Astrocyte (in vitro differentiated cells and primary cell): ENCODE results near the gene THEM5. TPM values are rescaled to one million over a fixed set of nuclear protein-coding genes. Genes with fewer than 3 reads are reported as not detected.

Source experiments
- DNase-seq: peaks from one replicate; pipeline ENCODE4 v3.0.0-alpha.2; 2010; ENCODE audit warnings: low read depth
- FAIRE-seq: peaks from 2 replicates; lab custom pipeline; 2011; peaks lifted over from hg19 to GRCh38; lab: Jason Lieb, UNC
- H2AFZ ChIP-seq: 2 replicates; pipeline ENCODE4 v1.6.0; 2012; ENCODE audit warnings: low read depth, low read length, inconsistent platforms
- H3K27ac ChIP-seq: 2 replicates; pipeline ENCODE4 v1.5.1; 2011; ENCODE audit warnings: low read depth, low read length, inconsistent platforms
- H3K27me3 ChIP-seq: 2 replicates; pipeline ENCODE4 v1.6.0; 2011; ENCODE audit warnings: low read length, inconsistent platforms; ENCODE audit not compliant: insufficient read depth
- H3K36me3 ChIP-seq: 2 replicates; pipeline ENCODE4 v1.5.1; 2011; ENCODE audit warnings: low read length, inconsistent platforms; ENCODE audit not compliant: insufficient read depth
- H3K4me1 ChIP-seq: 2 replicates; pipeline ENCODE4 v1.5.1; 2011; ENCODE audit warnings: low read length, inconsistent platforms; ENCODE audit not compliant: insufficient read depth
- H3K4me2 ChIP-seq: 2 replicates; pipeline ENCODE4 v1.6.0; 2012; ENCODE audit warnings: low read length, inconsistent platforms
- H3K4me3 ChIP-seq: 2 replicates; pipeline ENCODE4 v1.5.1; 2011; ENCODE audit warnings: low read depth, mild to moderate bottlenecking, low read length, inconsistent platforms; ENCODE audit not compliant: insufficient read depth
- H3K79me2 ChIP-seq: 2 replicates; pipeline ENCODE4 v1.6.0; 2012; ENCODE audit warnings: mild to moderate bottlenecking, low read length, inconsistent platforms; ENCODE audit not compliant: insufficient read depth
- H3K9ac ChIP-seq: 2 replicates; pipeline ENCODE4 v1.6.0; 2012; ENCODE audit warnings: mild to moderate bottlenecking, low read length, inconsistent platforms
- H3K9me3 ChIP-seq: 2 replicates; pipeline ENCODE4 v1.5.1; 2012; ENCODE audit warnings: low read depth, mild to moderate bottlenecking, low read length, inconsistent platforms; ENCODE audit not compliant: insufficient read depth
- H4K20me1 ChIP-seq: 2 replicates; pipeline ENCODE4 v1.6.0; 2012; ENCODE audit warnings: low read length, inconsistent platforms; ENCODE audit not compliant: insufficient read depth
- H3K27ac Mint-ChIP-seq: one replicate; pipeline ENCODE4 v1.8.0; 2021; ENCODE audit warnings: mild to moderate bottlenecking, mixed read lengths; ENCODE audit not compliant: unreplicated experiment
- H3K27me3 Mint-ChIP-seq: one replicate; pipeline ENCODE4 v1.8.0; 2021; ENCODE audit warnings: low read depth, mixed read lengths; ENCODE audit not compliant: unreplicated experiment
- H3K36me3 Mint-ChIP-seq: one replicate; pipeline ENCODE4 v1.8.0; 2021; ENCODE audit warnings: low read depth, mixed read lengths; ENCODE audit not compliant: unreplicated experiment
- H3K4me1 Mint-ChIP-seq: one replicate; pipeline ENCODE4 v1.8.0; 2021; ENCODE audit warnings: low read depth, mixed read lengths; ENCODE audit not compliant: unreplicated experiment
- H3K4me3 Mint-ChIP-seq: one replicate; pipeline ENCODE4 v1.8.0; 2021; ENCODE audit warnings: mild to moderate bottlenecking, moderate library complexity, mixed read lengths; ENCODE audit not compliant: unreplicated experiment
- H3K9me3 Mint-ChIP-seq: one replicate; pipeline ENCODE4 v1.8.0; 2021; ENCODE audit warnings: mild to moderate bottlenecking, mixed read lengths; ENCODE audit not compliant: unreplicated experiment
- EZH2 ChIP-seq: IDR thresholded peaks from 2 replicates; pipeline ENCODE4 v1.6.1; 2012; ENCODE audit warnings: mild to moderate bottlenecking, low read length, inconsistent platforms; ENCODE audit not compliant: insufficient read depth
- total RNA-seq: library from RNA; stranded (reverse); gene quantifications from 2 replicates; pipeline ENCODE4 v1.2.1, GENCODE V29; 2021
- TF ChIP-seq, protein P1 (sequence below): IDR thresholded peaks from 2 replicates; pipeline ENCODE4 v1.5.1; 2011; ENCODE audit warnings: low read depth, mild to moderate bottlenecking, inconsistent platforms, low read length, moderate library complexity; ENCODE audit not compliant: insufficient read depth

Gene THEM5
- total RNA-seq, 1 donor from 2014 or later, result not detected

- FAIRE-seq (no peak), DNase-seq (no peak)
- Histone ChIP-seq H3K4me1 (peaks cover 27% of the 10 kb centered on the region), H3K4me2 (peak overlapping the region; percentile 81), H4K20me1 (peaks cover 15% of the 10 kb centered on the region), H3K9me3 (no peaks in the 10 kb centered on the region), H3K9ac (no peak overlapping the region), H3K27ac (no peak overlapping the region), H3K36me3 (no peaks in the 10 kb centered on the region), H3K4me3 (peak overlapping the region; percentile 40), H2AFZ (peak overlapping the region; percentile 46), H3K79me2 (no peaks in the 10 kb centered on the region), H3K27me3 (peaks cover 21% of the 10 kb centered on the region)
- Mint-ChIP-seq H3K27ac (no peak overlapping the region), H3K4me1 (peaks cover 33% of the 10 kb centered on the region), H3K27me3 (peaks cover 12% of the 10 kb centered on the region), H3K9me3 (no peaks in the 10 kb centered on the region), H3K4me3 (peak overlapping the region; percentile 69), H3K36me3 (no peaks in the 10 kb centered on the region)
- TF ChIP-seq EZH2, result peak; percentile 39
- TF ChIP-seq, protein P1, sequence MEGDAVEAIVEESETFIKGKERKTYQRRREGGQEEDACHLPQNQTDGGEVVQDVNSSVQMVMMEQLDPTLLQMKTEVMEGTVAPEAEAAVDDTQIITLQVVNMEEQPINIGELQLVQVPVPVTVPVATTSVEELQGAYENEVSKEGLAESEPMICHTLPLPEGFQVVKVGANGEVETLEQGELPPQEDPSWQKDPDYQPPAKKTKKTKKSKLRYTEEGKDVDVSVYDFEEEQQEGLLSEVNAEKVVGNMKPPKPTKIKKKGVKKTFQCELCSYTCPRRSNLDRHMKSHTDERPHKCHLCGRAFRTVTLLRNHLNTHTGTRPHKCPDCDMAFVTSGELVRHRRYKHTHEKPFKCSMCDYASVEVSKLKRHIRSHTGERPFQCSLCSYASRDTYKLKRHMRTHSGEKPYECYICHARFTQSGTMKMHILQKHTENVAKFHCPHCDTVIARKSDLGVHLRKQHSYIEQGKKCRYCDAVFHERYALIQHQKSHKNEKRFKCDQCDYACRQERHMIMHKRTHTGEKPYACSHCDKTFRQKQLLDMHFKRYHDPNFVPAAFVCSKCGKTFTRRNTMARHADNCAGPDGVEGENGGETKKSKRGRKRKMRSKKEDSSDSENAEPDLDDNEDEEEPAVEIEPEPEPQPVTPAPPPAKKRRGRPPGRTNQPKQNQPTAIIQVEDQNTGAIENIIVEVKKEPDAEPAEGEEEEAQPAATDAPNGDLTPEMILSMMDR, result no peak
These were observed 15.1 kb downstream of the THEM5 start for GRCh38 chr1:151838222-151839081.

- H3K36me3 Mint-ChIP-seq, result no peaks in the 10 kb centered on the region
- FAIRE-seq (no peak), DNase-seq (no peak)
- Histone ChIP-seq H3K27me3 (peaks cover 21% of the 10 kb centered on the region), H3K4me1 (peaks cover 27% of the 10 kb centered on the region), H4K20me1 (peaks cover 15% of the 10 kb centered on the region), H3K4me3 (peak overlapping the region; percentile 40), H3K36me3 (no peaks in the 10 kb centered on the region), H3K9ac (no peak overlapping the region), H2AFZ (peak overlapping the region; percentile 46), H3K4me2 (peak overlapping the region; percentile 81), H3K79me2 (no peaks in the 10 kb centered on the region), H3K27ac (no peak overlapping the region), H3K9me3 (no peaks in the 10 kb centered on the region)
- H3K27me3 Mint-ChIP-seq, result peaks cover 16% of the 10 kb centered on the region
- H3K4me3 Mint-ChIP-seq, result no peak overlapping the region
- TF ChIP-seq EZH2, result peak; percentile 56
- TF ChIP-seq, protein P1, result no peak
- no peaks in the 10 kb centered on the region for H3K9me3 Mint-ChIP-seq
- H3K27ac Mint-ChIP-seq, result no peak overlapping the region
- peaks cover 33% of the 10 kb centered on the region for H3K4me1 Mint-ChIP-seq
These were observed 15.7 kb downstream of the THEM5 start for GRCh38 chr1:151837884-151838221.

DNA sequence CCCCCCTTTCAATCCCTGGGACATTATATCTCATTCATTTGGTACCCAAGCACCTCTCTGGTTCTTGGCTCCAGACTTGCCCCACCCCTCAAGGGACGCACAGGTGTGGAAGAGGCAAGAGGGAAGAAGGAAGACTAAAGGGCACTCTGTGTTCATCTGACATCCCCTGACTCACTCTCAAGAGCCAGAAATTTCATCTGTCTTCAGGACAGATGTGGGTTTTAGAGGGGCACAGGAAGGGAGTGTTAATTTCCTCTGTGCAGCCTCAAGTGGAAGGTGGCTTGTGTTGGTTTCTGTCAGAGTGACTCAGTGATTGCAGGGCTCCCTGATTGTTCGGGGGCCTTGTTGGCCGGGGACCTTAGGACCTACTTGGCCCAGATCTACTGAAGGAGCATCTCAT, 16.3 kb downstream of the THEM5 start:
- Mint-ChIP-seq H3K27me3 (peaks cover 22% of the 10 kb centered on the region), H3K36me3 (no peaks in the 10 kb centered on the region), H3K4me3 (peak overlapping the region; percentile 58), H3K4me1 (peaks cover 33% of the 10 kb centered on the region), H3K9me3 (no peaks in the 10 kb centered on the region), H3K27ac (no peak overlapping the region)
- H3K4me1 ChIP-seq, result peaks cover 27% of the 10 kb centered on the region
- peaks cover 21% of the 10 kb centered on the region for H3K27me3 ChIP-seq
- H3K4me3 ChIP-seq, result no peak overlapping the region
- no peak overlapping the region for H3K27ac ChIP-seq
- DNase-seq (no peak), FAIRE-seq (no peak)
- H3K4me2 ChIP-seq, result no peak overlapping the region
- no peak overlapping the region for H3K9ac ChIP-seq
- H3K36me3 ChIP-seq, result no peaks in the 10 kb centered on the region
- no peaks in the 10 kb centered on the region for H3K79me2 ChIP-seq
- H2AFZ ChIP-seq, result no peak overlapping the region
- H4K20me1 ChIP-seq, result peaks cover 15% of the 10 kb centered on the region
- TF ChIP-seq, protein P1, result no peak
- TF ChIP-seq EZH2, result no peak
- no peaks in the 10 kb centered on the region for H3K9me3 ChIP-seq
